IMR-90 (cell line): Measurements from ENCODE around the gene PCP4. TPM values are rescaled to one million over a fixed set of nuclear protein-coding genes. Genes with fewer than 3 reads are reported as not detected.

Experiments used
- ATAC-seq: fragments of 200-7000 bp; cut with Tn5 transposase; 2 replicates; pipeline ENCODE4 v1.9.1; 2020; ENCODE audit warnings: low read depth, mild to moderate bottlenecking, moderate library complexity
- BruUV-seq: library from RNA; stranded (reverse); fragments of 400-500 nt; replicated peaks from 2 replicates; lab custom pipeline; 2021; lab: Mats Ljungman, UMichigan
- CTCF ChIA-PET: fragments of 300-600 bp; formaldehyde crosslinking; extraction: SDS; loops from one replicate; lab custom pipeline; 2021; ENCODE audit warnings: antibody characterized with exemption; lab: Yijun Ruan, JAX
- POLR2A ChIA-PET: fragments of 300-600 bp; sonication (Branson Sonifier 250); formaldehyde crosslinking; loops from one replicate; lab custom pipeline; 2022; ENCODE audit warnings: antibody characterized with exemption; ENCODE audit not compliant: unreplicated experiment; lab: Charles Lee
- DNase-seq: peaks from one replicate; pipeline ENCODE4 v3.0.0; 2013
- H2AFZ ChIP-seq: replicated peaks from 2 replicates; pipeline ENCODE3; 2013; ENCODE audit warnings: low read length, mild to moderate bottlenecking; ENCODE audit not compliant: poor library complexity
- H2AK5ac ChIP-seq: 2 replicates; pipeline ENCODE4 v1.6.1; 2013; ENCODE audit warnings: low read depth, low read length, inconsistent platforms
- H2AK9ac ChIP-seq: replicated peaks from 2 replicates; pipeline ENCODE3; 2013; ENCODE audit warnings: mild to moderate bottlenecking, low read depth, low read length, moderate library complexity; ENCODE audit not compliant: poor library complexity
- H2BK120ac ChIP-seq: 2 replicates; pipeline ENCODE4 v1.6.1; 2013; ENCODE audit warnings: low read depth, low read length, inconsistent platforms
- H2BK15ac ChIP-seq: 3 replicates; pipeline ENCODE4 v1.6.1; 2013; ENCODE audit warnings: low read depth, low read length, inconsistent platforms
- H2BK20ac ChIP-seq: 2 replicates; pipeline ENCODE4 v1.6.1; 2013; ENCODE audit warnings: low read depth, mild to moderate bottlenecking, inconsistent platforms, low read length, moderate library complexity
- H2BK5ac ChIP-seq: 2 replicates; pipeline ENCODE4 v1.6.1; 2013; ENCODE audit warnings: mild to moderate bottlenecking, low read depth, low read length, inconsistent platforms; ENCODE audit not compliant: poor library complexity, severe bottlenecking
- H3K14ac ChIP-seq: replicated peaks from 2 replicates; pipeline ENCODE4 v1.6.1; 2013; ENCODE audit warnings: low read depth, low read length, inconsistent platforms
- H3K18ac ChIP-seq: 2 replicates; pipeline ENCODE4 v1.6.1; 2013; ENCODE audit warnings: low read depth, low read length, control low read depth
- H3K23ac ChIP-seq: 2 replicates; pipeline ENCODE4 v1.6.1; 2013; ENCODE audit warnings: low read depth, low read length, inconsistent platforms
- H3K27ac ChIP-seq: 2 replicates; pipeline ENCODE4 v1.5.1; 2013; ENCODE audit warnings: mild to moderate bottlenecking, control low read depth, low read length; ENCODE audit not compliant: insufficient read depth
- H3K27me3 ChIP-seq: 2 replicates; pipeline ENCODE4 v1.6.1; 2013; ENCODE audit warnings: low read length; ENCODE audit not compliant: control insufficient read depth, insufficient read depth
- H3K36me3 ChIP-seq: 2 replicates; pipeline ENCODE4 v1.6.1; 2013; ENCODE audit warnings: low read length, mixed read lengths; ENCODE audit not compliant: control insufficient read depth, insufficient read depth
- H3K4ac ChIP-seq: 2 replicates; pipeline ENCODE4 v1.6.1; 2013; ENCODE audit warnings: low read depth, low read length, inconsistent platforms
- H3K4me1 ChIP-seq: 2 replicates; pipeline ENCODE4 v1.6.1; 2013; ENCODE audit warnings: low read length, mixed read lengths; ENCODE audit not compliant: control insufficient read depth, insufficient read depth
- H3K4me2 ChIP-seq: 2 replicates; pipeline ENCODE4 v1.6.1; 2013; ENCODE audit warnings: low read depth, mild to moderate bottlenecking, control low read depth, low read length, moderate library complexity
- H3K4me3 ChIP-seq: 2 replicates; pipeline ENCODE4 v1.5.1; 2013; ENCODE audit warnings: low read depth, mild to moderate bottlenecking, control low read depth, low read length, moderate library complexity; ENCODE audit not compliant: insufficient read depth
- H3K56ac ChIP-seq: 2 replicates; pipeline ENCODE4 v1.6.1; 2013; ENCODE audit warnings: low read length, inconsistent platforms; ENCODE audit not compliant: insufficient read depth; ENCODE audit errors: extremely low read depth
- H3K79me1 ChIP-seq, 2 experiments: 2 replicates each; pipeline ENCODE4 v1.6.1; 2013; ENCODE audit warnings: low read length in 2 of 2, inconsistent platforms in 1 of 2, low read depth in 1 of 2
- H3K9ac ChIP-seq: 2 replicates; pipeline ENCODE4 v1.6.1; 2013; ENCODE audit warnings: low read depth, low read length, control low read depth
- H3K9me1 ChIP-seq: 2 replicates; pipeline ENCODE4 v1.6.1; 2013; ENCODE audit warnings: low read length, inconsistent platforms; ENCODE audit not compliant: insufficient read depth
- H3K9me3 ChIP-seq: 2 replicates; pipeline ENCODE4 v1.6.1; 2013; ENCODE audit warnings: low read length; ENCODE audit not compliant: control insufficient read depth, insufficient read depth
- H4K20me1 ChIP-seq: 2 replicates; pipeline ENCODE4 v1.6.1; 2013; ENCODE audit warnings: low read length, inconsistent platforms; ENCODE audit not compliant: insufficient read depth
- H4K5ac ChIP-seq: 2 replicates; pipeline ENCODE4 v1.6.1; 2013; ENCODE audit warnings: mild to moderate bottlenecking, low read depth, low read length, control low read depth
- H4K8ac ChIP-seq, 2 experiments: 2 replicates each; pipeline ENCODE4 v1.6.1; 2013; ENCODE audit warnings: low read depth in 2 of 2, low read length in 2 of 2, control low read depth in 1 of 2, inconsistent platforms in 1 of 2
- H4K91ac ChIP-seq: 2 replicates; pipeline ENCODE4 v1.6.1; 2013; ENCODE audit warnings: low read depth, low read length, inconsistent platforms; ENCODE audit not compliant: insufficient read depth
- CEBPB ChIP-seq: IDR thresholded peaks from 2 replicates; pipeline ENCODE4 v1.6.1; 2012; ENCODE audit warnings: low read depth, low read length, improper control_type of control experiment
- WGBS, 2 experiments: methylation state at CpG; one replicate each; pipeline versions ENCODE4 v1.1.5 to v1.1.7; 2013; ENCODE audit warnings: missing lambda C conversion rate in 2 of 2; ENCODE audit not compliant: insufficient read length in 1 of 2; ENCODE audit errors: extremely low coverage in 2 of 2; 5-methylcytosine and 5-hydroxymethylcytosine counted together
- dilution Hi-C: fragments of 300-500 bp; cut with HindIII; formaldehyde crosslinking; loops from one replicate; pipeline ENCODE4 v1.14.3; 2018; ENCODE audit warnings: low sequenced_read_pairs; ENCODE audit not compliant: unreplicated experiment
- in situ Hi-C: fragments of 300-500 bp; cut with MboI; formaldehyde crosslinking; loops from 3 replicates; pipeline ENCODE4 v1.14.3; 2019; ENCODE audit warnings: low sequenced_read_pairs, inconsistent platforms, mixed read lengths
- intact Hi-C: fragments of 100-400 bp; cut with micrococcal nuclease; formaldehyde crosslinking; loops from 2 replicates; pipeline ENCODE4 v1.10.0; 2022
- polyA plus RNA-seq, 3 experiments: library from polyadenylated mRNA; depleted of rRNA; stranded (reverse); fragments of >200 nt; gene quantifications; 2 replicates each; pipeline ENCODE4 v1.2.3, GENCODE V29; 2012; ENCODE audit warnings: low replicate concordance in 1 of 3
- total RNA-seq: library from RNA; depleted of rRNA; stranded (reverse); fragments of >200 nt; gene quantifications from 2 replicates; pipeline ENCODE4 v1.2.3, GENCODE V29; 2012

PCP4 gene
- total and polyA plus RNA-seq, 2 of the 4 experiments (the other 2 are of a cell fraction): not detected

DNA sequence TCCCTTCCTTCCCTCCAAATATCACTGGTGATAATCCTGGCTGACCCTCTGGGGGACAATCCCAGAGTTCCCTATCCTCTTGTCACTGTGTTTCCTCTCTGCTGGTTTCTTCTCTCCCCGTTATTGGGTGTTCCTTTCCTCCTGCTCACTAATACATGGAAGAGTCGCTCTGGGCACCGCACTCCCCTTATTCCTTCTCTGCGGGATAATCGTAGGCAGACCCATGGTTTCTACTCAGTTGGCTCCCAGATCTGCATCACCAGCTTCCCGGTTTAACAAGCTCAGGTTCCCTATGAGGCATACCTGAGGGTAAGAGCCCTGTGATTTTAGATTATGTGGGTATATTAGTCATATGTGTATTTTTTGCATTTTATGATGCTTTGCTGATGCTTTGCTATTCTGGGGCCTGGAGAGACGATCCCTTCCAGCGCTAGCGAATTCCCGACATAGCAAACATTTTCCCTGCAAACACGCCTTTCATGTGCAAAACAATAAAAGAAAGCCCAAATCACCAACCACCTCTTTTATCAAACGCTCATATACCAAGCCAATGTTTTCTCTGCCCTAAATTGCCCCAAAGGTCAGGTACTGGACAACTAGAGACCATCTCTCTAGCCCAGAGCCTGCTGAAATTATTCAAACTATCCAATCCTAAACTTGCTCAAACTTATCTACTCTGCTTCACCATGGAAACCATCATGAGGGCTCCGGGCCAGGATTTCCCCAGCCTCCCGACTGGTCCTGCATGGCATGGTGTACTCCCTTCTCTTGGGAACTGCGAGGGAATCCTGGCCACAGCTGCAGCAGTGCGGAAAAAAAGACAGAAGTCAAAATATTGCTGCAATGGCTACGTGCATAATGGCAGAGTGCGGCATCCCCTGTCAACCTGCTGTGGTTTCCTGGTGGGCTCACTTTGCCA lies 84.2 kb downstream of the PCP4 start:
- no TSS peak for BruUV-seq

More for the DNA sequence above, 84.2 kb downstream of the PCP4 start:
- no peak overlapping the region for H3K4ac ChIP-seq
- no peak overlapping the region for H2BK20ac ChIP-seq
- H3K36me3 ChIP-seq: no peaks in the 10 kb centered on the region
- intact Hi-C loops: no loop called here
- no peaks in the 10 kb centered on the region for H3K79me1 ChIP-seq
- no peak overlapping the region for H2BK15ac ChIP-seq
- no peak overlapping the region for H2AFZ ChIP-seq
- H3K56ac ChIP-seq: no peak overlapping the region
- no peak for DNase-seq
- no peak for TF ChIP-seq CEBPB
- ChIA-PET POLR2A (no interaction called here), CTCF (no interaction called here)
- no peak overlapping the region for H4K8ac ChIP-seq
- H3K4me1 ChIP-seq: no peaks in the 10 kb centered on the region
- H3K9me1 ChIP-seq: no peaks in the 10 kb centered on the region
- peaks cover 31% of the 10 kb centered on the region for H3K9me3 ChIP-seq
- no peak overlapping the region for H3K9ac ChIP-seq
- no peak for ATAC-seq
- dilution Hi-C loops: no loop called here
- no peak overlapping the region for H2AK9ac ChIP-seq
- H2BK5ac ChIP-seq: no peak overlapping the region
- H3K4me2 ChIP-seq: no peak overlapping the region
- no peak overlapping the region for H4K91ac ChIP-seq
- 21% methylated on average over 4 of the region's 18 CpGs; no CpG with 5 or more reads in 1 of the 2 experiments for WGBS, 2 experiments
- no peak overlapping the region for H2BK120ac ChIP-seq
- H3K23ac ChIP-seq: no peak overlapping the region
- no peak overlapping the region for H2AK5ac ChIP-seq
- H3K27ac ChIP-seq: no peak overlapping the region
- no peak overlapping the region for H3K4me3 ChIP-seq
- H3K18ac ChIP-seq: no peak overlapping the region
- no peaks in the 10 kb centered on the region for H3K27me3 ChIP-seq
- no peaks in the 10 kb centered on the region for H4K20me1 ChIP-seq
- H4K5ac ChIP-seq: no peak overlapping the region
- H3K14ac ChIP-seq: no peak overlapping the region
- in situ Hi-C loops: loop anchor here (25.0 kb wide), 1 partner anchor 136 kb away; no protein-coding TSS in a partner anchor
